Midbrain (tissue), 1 donor: ENCODE measurements around the gene C1QTNF3.
"Not testable (repeated sequence)": the region's sequence is repeated elsewhere in the genome, so short reads cannot be mapped to it uniquely, and the experiment has no call there.

Experiments used
- DNase-seq: peaks from one replicate; lab custom pipeline; 2025; lab: John Stamatoyannopoulos, UW

C1QTNF3 gene

GRCh38 chr5:34021334-34021733 lies 21.7 kb downstream of the C1QTNF3 start:
- no peak for DNase-seq

GRCh38 chr5:34020726-34021125 lies 22.3 kb downstream of the C1QTNF3 start:
- DNase-seq, result no peak

GRCh38 chr5:34017254-34017653 lies 25.8 kb downstream of the C1QTNF3 start:
- DNase-seq, result no peak

GRCh38 chr5:34016750-34017149 lies 26.3 kb downstream of the C1QTNF3 start:
- no peak for DNase-seq

- DNase-seq, result no peak
Measured at GRCh38 chr5:34016222-34016621, 26.8 kb downstream of the C1QTNF3 start.

GRCh38 chr5:34015120-34015822 lies 27.7 kb downstream of the C1QTNF3 start:
- no peak for DNase-seq

GRCh38 chr5:34014626-34015025 lies 28.4 kb downstream of the C1QTNF3 start:
- DNase-seq, result no peak

GRCh38 chr5:34013547-34013946 lies 29.5 kb downstream of the C1QTNF3 start:
- no peak for DNase-seq

- DNase-seq, result peak; percentile 34
Measured at GRCh38 chr5:34012791-34013190, 30.2 kb downstream of the C1QTNF3 start.

- DNase-seq, result no peak
Measured at GRCh38 chr5:34011536-34011935, 31.5 kb downstream of the C1QTNF3 start.

- not testable (repeated sequence) for DNase-seq
Measured at GRCh38 chr5:34010146-34010545, 32.9 kb downstream of the C1QTNF3 start.

GRCh38 chr5:34009610-34010009 lies 33.4 kb downstream of the C1QTNF3 start:
- DNase-seq, result no peak

GRCh38 chr5:34008802-34009201 lies 34.2 kb downstream of the C1QTNF3 start:
- peak; percentile 40 for DNase-seq

GRCh38 chr5:34007621-34008600 lies 35.1 kb downstream of the C1QTNF3 start, which contains the start of gene AMACR:
AMACR (minus strand) TSS chr5:34008050; CDS start chr5:34008019, 31 bp downstream.
- peak; percentile 98 for DNase-seq

- DNase-seq, result peak; percentile 58
Measured at GRCh38 chr5:34007201-34007620, 35.8 kb downstream of the C1QTNF3 start.

- no peak for DNase-seq
Measured at GRCh38 chr5:34005681-34006080, 37.3 kb downstream of the C1QTNF3 start.

- no peak for DNase-seq
Measured at GRCh38 chr5:34005211-34005610, 37.8 kb downstream of the C1QTNF3 start.

- no peak for DNase-seq
Measured at GRCh38 chr5:34003941-34004340, 39.1 kb downstream of the C1QTNF3 start.

GRCh38 chr5:34002629-34003328 lies 40.2 kb downstream of the C1QTNF3 start:
- DNase-seq, result no peak

- DNase-seq, result no peak
Measured at GRCh38 chr5:34001241-34001841, 41.7 kb downstream of the C1QTNF3 start.

GRCh38 chr5:33999978-34000377 lies 43.0 kb downstream of the C1QTNF3 start:
- DNase-seq, result no peak
